A673 (cell line): ENCODE data around the gene MMADHC.

Experiments used
- EZH2 ChIP-seq: fragments of 200-600 bp; sonication (generic); IDR thresholded peaks from 2 replicates; pipeline ENCODE4 v1.6.1; 2017; ENCODE audit warnings: borderline replicate concordance, low read depth, mild to moderate bottlenecking, mixed read lengths, antibody characterized with exemption, low read length; ENCODE audit not compliant: poor library complexity, severe bottlenecking
- TF ChIP-seq, protein P1 (sequence below): fragments of 300-800, 200-600 bp; sonication (generic); conservative IDR thresholded peaks from 2 replicates; pipeline ENCODE4 v1.5.1; 2017; ENCODE audit warnings: low read depth, mild to moderate bottlenecking, antibody characterized with exemption, low read length, moderate library complexity, mixed read lengths

DNA sequence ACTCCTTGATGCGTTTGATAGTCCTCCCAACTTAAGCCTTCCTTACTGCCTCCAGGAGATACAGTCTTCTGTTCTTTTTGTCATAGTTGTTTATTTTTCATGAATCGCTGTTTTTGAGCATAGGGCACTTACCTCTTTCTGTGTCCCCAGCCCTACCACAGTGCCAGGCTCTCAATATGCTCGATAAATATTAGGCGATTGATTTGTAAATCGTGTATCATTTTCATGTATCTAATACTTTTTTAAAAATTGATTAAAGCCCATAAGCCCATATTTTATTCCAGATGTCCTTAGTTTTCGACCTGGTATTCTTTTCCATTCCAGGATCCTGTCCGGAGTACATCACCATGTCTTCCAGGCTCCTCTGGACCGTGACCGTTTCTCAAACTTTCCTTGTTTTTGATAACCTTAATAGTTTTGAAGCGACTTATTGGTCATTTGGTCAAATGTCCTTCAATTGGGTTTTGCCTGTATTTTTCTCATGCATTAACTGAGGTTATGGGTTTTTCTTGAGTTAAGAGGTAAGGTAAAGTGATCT is 444 bp upstream of the MMADHC start:
- TF ChIP-seq, protein P1, sequence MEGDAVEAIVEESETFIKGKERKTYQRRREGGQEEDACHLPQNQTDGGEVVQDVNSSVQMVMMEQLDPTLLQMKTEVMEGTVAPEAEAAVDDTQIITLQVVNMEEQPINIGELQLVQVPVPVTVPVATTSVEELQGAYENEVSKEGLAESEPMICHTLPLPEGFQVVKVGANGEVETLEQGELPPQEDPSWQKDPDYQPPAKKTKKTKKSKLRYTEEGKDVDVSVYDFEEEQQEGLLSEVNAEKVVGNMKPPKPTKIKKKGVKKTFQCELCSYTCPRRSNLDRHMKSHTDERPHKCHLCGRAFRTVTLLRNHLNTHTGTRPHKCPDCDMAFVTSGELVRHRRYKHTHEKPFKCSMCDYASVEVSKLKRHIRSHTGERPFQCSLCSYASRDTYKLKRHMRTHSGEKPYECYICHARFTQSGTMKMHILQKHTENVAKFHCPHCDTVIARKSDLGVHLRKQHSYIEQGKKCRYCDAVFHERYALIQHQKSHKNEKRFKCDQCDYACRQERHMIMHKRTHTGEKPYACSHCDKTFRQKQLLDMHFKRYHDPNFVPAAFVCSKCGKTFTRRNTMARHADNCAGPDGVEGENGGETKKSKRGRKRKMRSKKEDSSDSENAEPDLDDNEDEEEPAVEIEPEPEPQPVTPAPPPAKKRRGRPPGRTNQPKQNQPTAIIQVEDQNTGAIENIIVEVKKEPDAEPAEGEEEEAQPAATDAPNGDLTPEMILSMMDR: no peak
- no peak for TF ChIP-seq EZH2
